ENCODE data around the gene VCP. TPM values are rescaled to one million over a fixed set of nuclear protein-coding genes. Genes with fewer than 3 reads are reported as not detected.

The VCP gene
- total and polyA plus RNA-seq, 2 donors (not counting 1 experiment from before 2014, with no cell fraction given), result 93.0 to 178 TPM

- Mint-ChIP-seq H3K9me3 (ENCODE audit: insufficient read depth) (no peaks in the 10 kb centered on the region), H3K4me1 (peaks cover 54% of the 10 kb centered on the region), H3K27ac (peak overlapping the region; percentile 16), H3K27me3 (no peaks in the 10 kb centered on the region), H3K4me3 (peak overlapping the region; percentile 74)
- H2AFZ ChIP-seq (ENCODE audit: insufficient read depth, low read depth, low read length, poor library complexity, severe bottlenecking), result no peak overlapping the region
- H4K20me1 ChIP-seq (ENCODE audit: control insufficient read depth, insufficient read depth, low read length, poor library complexity, severe bottlenecking), result peaks cover 84% of the 10 kb centered on the region
- peak overlapping the region; percentile 9 for H3K4me2 ChIP-seq (replicated peaks; ENCODE audit: low read depth, low read length, poor library complexity, severe bottlenecking)
- peaks cover 40 to 45% of the 10 kb centered on the region in 2 donors for H3K4me1 ChIP-seq (ENCODE audit: control insufficient read depth in 2 of 2, insufficient read depth in 2 of 2, low read length in 2 of 2)
- WGBS (ENCODE audit: insufficient coverage), result 91% methylated on average over 2 of the region's 4 CpGs
- intact Hi-C loops (cut with micrococcal nuclease), result no loop called here
- no peak for DNase-seq
- peaks cover 75% of the 10 kb centered on the region for H3K79me2 ChIP-seq (ENCODE audit: control insufficient read depth, insufficient read depth, low read length)
- no peak for TF ChIP-seq CTCF (IDR thresholded peaks at IDR 0.05)
- TF ChIP-seq EZH2 (IDR thresholded peaks at IDR 0.05; ENCODE audit: borderline replicate concordance, insufficient read depth, low read depth, low read length, poor library complexity, severe bottlenecking), result no peak
- H3K4me3 ChIP-seq (ENCODE audit: control extremely low read depth in 1 of 5, extremely low read depth in 1 of 5, insufficient read depth in 1 of 5, low read depth in 2 of 5, low read length in 4 of 5), result peak overlapping the region in 1 of 5 experiments; percentile 1
- no peak overlapping the region for H3K27ac ChIP-seq (ENCODE audit: low read length in 2 of 2)
- ATAC-seq (ENCODE audit: low read depth), result no peak
- ChIA-PET CTCF (interaction anchor here (0.8 to 4.1 kb wide), 3 partner anchors 17 to 85 kb away, joined by 3 to 20 read pairs (median 3); no protein-coding TSS in a partner anchor), POLR2A (interaction anchor here (1.1 kb wide), 1 partner anchor 8 kb away, joined by 6 read pairs; no protein-coding TSS in a partner anchor)
- H3K36me3 ChIP-seq (replicated peaks in 1 of 2; ENCODE audit: control extremely low read depth in 1 of 2, control insufficient read depth in 1 of 2, extremely low read depth in 1 of 2, insufficient read depth in 2 of 2, low read length in 1 of 2), result peaks cover 4 to 52% of the 10 kb centered on the region in 2 experiments
- no peak overlapping the region for H3K9ac ChIP-seq (ENCODE audit: low read length)
- H3K9me3 ChIP-seq (ENCODE audit: control extremely low read depth in 1 of 3, control insufficient read depth in 2 of 3, insufficient read depth in 1 of 3, low read length in 2 of 3), result no peaks in the 10 kb centered on the region
- H3K27me3 ChIP-seq (replicated peaks in 1 of 4; ENCODE audit: control extremely low read depth in 1 of 4, control insufficient read depth in 3 of 4, insufficient read depth in 4 of 4, low read length in 3 of 4), result no peaks in the 10 kb centered on the region
These were observed 3.4 kb downstream of the VCP start for GRCh38 chr9:35069020-35069419.

GRCh38 chr9:35067056-35067455, 5.4 kb downstream of the VCP start:
- ATAC-seq (ENCODE audit: low read depth), result no peak

More at GRCh38 chr9:35067056-35067455, 5.4 kb downstream of the VCP start:
- Histone ChIP-seq H3K4me2 (replicated peaks; ENCODE audit: low read depth, low read length, poor library complexity, severe bottlenecking) (no peak overlapping the region), H4K20me1 (ENCODE audit: control insufficient read depth, insufficient read depth, low read length, poor library complexity, severe bottlenecking) (peaks cover 99% of the 10 kb centered on the region), H2AFZ (ENCODE audit: insufficient read depth, low read depth, low read length, poor library complexity, severe bottlenecking) (no peak overlapping the region), H3K36me3 (replicated peaks in 1 of 2; ENCODE audit: control extremely low read depth in 1 of 2, control insufficient read depth in 1 of 2, extremely low read depth in 1 of 2, insufficient read depth in 2 of 2, low read length in 1 of 2) (peaks cover 11 to 72% of the 10 kb centered on the region in 2 experiments), H3K27ac (ENCODE audit: low read length in 2 of 2) (no peak overlapping the region), H3K9ac (ENCODE audit: low read length) (no peak overlapping the region), H3K9me3 (ENCODE audit: control extremely low read depth in 1 of 3, control insufficient read depth in 2 of 3, insufficient read depth in 1 of 3, low read length in 2 of 3) (no peaks in the 10 kb centered on the region), H3K27me3 (replicated peaks in 1 of 4; ENCODE audit: control extremely low read depth in 1 of 4, control insufficient read depth in 3 of 4, insufficient read depth in 4 of 4, low read length in 3 of 4) (no peaks in the 10 kb centered on the region), H3K4me3 (ENCODE audit: control extremely low read depth in 1 of 5, extremely low read depth in 1 of 5, insufficient read depth in 1 of 5, low read depth in 2 of 5, low read length in 4 of 5) (no peak overlapping the region), H3K4me1 (ENCODE audit: control insufficient read depth in 2 of 2, insufficient read depth in 2 of 2, low read length in 2 of 2) (peaks cover 34 to 36% of the 10 kb centered on the region in 2 donors), H3K79me2 (ENCODE audit: control insufficient read depth, insufficient read depth, low read length) (peaks cover 82% of the 10 kb centered on the region)
- intact Hi-C loops (cut with micrococcal nuclease), result no loop called here
- POLR2A ChIA-PET, result no interaction called here
- WGBS (ENCODE audit: insufficient coverage), result no CpG with 5 or more reads among the region's 1 CpG
- Mint-ChIP-seq H3K4me1 (peaks cover 47% of the 10 kb centered on the region), H3K9me3 (ENCODE audit: insufficient read depth) (no peaks in the 10 kb centered on the region), H3K27me3 (no peaks in the 10 kb centered on the region), H3K27ac (no peak overlapping the region), H3K4me3 (no peak overlapping the region)
- CTCF ChIA-PET, result interaction anchor here (0.5 to 1.7 kb wide), 4 partner anchors 13 to 409 kb away, joined by 3 to 8 read pairs (median 3); partner anchors contain the start of gene PIGO
- no peak for DNase-seq
- no peak for TF ChIP-seq CTCF (IDR thresholded peaks at IDR 0.05)
- TF ChIP-seq EZH2 (IDR thresholded peaks at IDR 0.05; ENCODE audit: borderline replicate concordance, insufficient read depth, low read depth, low read length, poor library complexity, severe bottlenecking), result no peak
